Neutrophil (primary cell): Measurements from ENCODE around the gene AKR1C4.

Source experiments
- H3K27ac ChIP-seq: fragments of 200-600 bp; sonication (generic); 2 replicates; pipeline ENCODE4 v1.5.1; 2016; ENCODE audit warnings: mild to moderate bottlenecking, moderate library complexity
- H3K27me3 ChIP-seq: fragments of 200-600 bp; sonication (generic); 2 replicates; pipeline ENCODE4 v1.6.0; 2016; ENCODE audit warnings: mild to moderate bottlenecking
- H3K36me3 ChIP-seq: fragments of 200-600 bp; sonication (generic); 2 replicates; pipeline ENCODE4 v1.5.1; 2017
- H3K4me1 ChIP-seq, 2 experiments: fragments of 200-600 bp in 1 of 2; sonication (generic) in 1 of 2; 1 replicate in 1 of 2; 2 replicates in 1 of 2; pipeline versions ENCODE4 v1.5.1 to v1.6.1; 2013 to 2016; ENCODE audit warnings: low read depth in 1 of 2, low read length in 1 of 2, mild to moderate bottlenecking in 1 of 2, moderate library complexity in 1 of 2; ENCODE audit not compliant: control insufficient read depth in 1 of 2, insufficient read depth in 1 of 2
- H3K4me3 ChIP-seq, 2 experiments: fragments of 200-600 bp in 1 of 2; sonication (generic) in 1 of 2; 1 replicate in 1 of 2; 2 replicates in 1 of 2; pipeline ENCODE4 v1.5.1; 2013 to 2016; ENCODE audit warnings: low read depth in 1 of 2, low read length in 1 of 2, mild to moderate bottlenecking in 1 of 2, moderate library complexity in 1 of 2
- H3K9me3 ChIP-seq: fragments of 200-600 bp; sonication (generic); 2 replicates; pipeline ENCODE4 v1.5.1; 2016
- CTCF ChIP-seq: fragments of 200-600 bp; sonication (generic); IDR thresholded peaks from 2 replicates; pipeline ENCODE4 v1.5.1; 2016; ENCODE audit warnings: antibody characterized with exemption

Gene AKR1C4

GRCh38 chr10:5196702-5197113, at the start of gene AKR1C4:
Gene AKR1C4, plus strand, starts transcription at chr10:5196837. Its CDS starts 31 bp downstream, at chr10:5196868.
- H3K4me3 ChIP-seq = no peak within 1 kb of the TSS
- no peaks in the 10 kb centered on the region for H3K4me1 ChIP-seq
- H3K27ac ChIP-seq = no peak within 1 kb of the TSS
- no peaks in the 10 kb centered on the region for H3K27me3 ChIP-seq
- H3K9me3 ChIP-seq = no peaks in the 10 kb centered on the region
- no peaks in the 10 kb centered on the region for H3K36me3 ChIP-seq
- TF ChIP-seq CTCF = no peak

- Histone ChIP-seq H3K4me1 (no peaks in the 10 kb centered on the region), H3K9me3 (no peaks in the 10 kb centered on the region), H3K36me3 (no peaks in the 10 kb centered on the region), H3K4me3 (no peak overlapping the region), H3K27me3 (no peaks in the 10 kb centered on the region), H3K27ac (no peak overlapping the region)
- TF ChIP-seq CTCF = no peak
Measured at GRCh38 chr10:5146920-5147254, 49.8 kb upstream of the AKR1C4 start.

- H3K4me1 ChIP-seq = no peaks in the 10 kb centered on the region
- TF ChIP-seq CTCF = no peak
- no peaks in the 10 kb centered on the region for H3K9me3 ChIP-seq
- no peaks in the 10 kb centered on the region for H3K36me3 ChIP-seq
- no peaks in the 10 kb centered on the region for H3K27me3 ChIP-seq
- no peak overlapping the region for H3K4me3 ChIP-seq
- no peak overlapping the region for H3K27ac ChIP-seq
Measured at GRCh38 chr10:5147255-5147980, 49.2 kb upstream of the AKR1C4 start.

- Histone ChIP-seq H3K27ac (no peak overlapping the region), H3K4me3 (no peak overlapping the region), H3K27me3 (no peaks in the 10 kb centered on the region), H3K36me3 (no peaks in the 10 kb centered on the region), H3K9me3 (no peaks in the 10 kb centered on the region), H3K4me1 (no peaks in the 10 kb centered on the region)
- TF ChIP-seq CTCF = no peak
Measured at GRCh38 chr10:5147981-5148677, 48.5 kb upstream of the AKR1C4 start.

- Histone ChIP-seq H3K36me3 (no peaks in the 10 kb centered on the region), H3K27me3 (no peaks in the 10 kb centered on the region), H3K9me3 (no peaks in the 10 kb centered on the region), H3K27ac (no peak overlapping the region), H3K4me1 (no peaks in the 10 kb centered on the region), H3K4me3 (no peak overlapping the region)
- TF ChIP-seq CTCF = no peak
Measured at GRCh38 chr10:5148678-5149032, 48.0 kb upstream of the AKR1C4 start.
